A673 (cell line): Measurements from ENCODE around the gene HPCAL1. TPM values are rescaled to one million over a fixed set of nuclear protein-coding genes. Genes with fewer than 3 reads are reported as not detected.

Experiments used
- BruUV-seq: library from RNA; stranded (reverse); fragments of 400-500 nt; replicated peaks from 2 replicates; lab custom pipeline; 2021; lab: Mats Ljungman, UMichigan
- CTCF ChIA-PET: fragments of 300-600 bp; sonication (Branson Sonifier 250); formaldehyde crosslinking; loops from one replicate; lab custom pipeline; 2022; ENCODE audit warnings: antibody characterized with exemption; lab: Charles Lee
- POLR2A ChIA-PET: fragments of 300-600 bp; sonication (Branson Sonifier 250); formaldehyde crosslinking; loops from one replicate; lab custom pipeline; 2022; ENCODE audit warnings: antibody characterized with exemption; ENCODE audit not compliant: low non-redundant PET; lab: Charles Lee
- DNase-seq: peaks from one replicate; pipeline ENCODE4 v3.0.0-alpha.2; 2015; ENCODE audit warnings: low spot score
- H3K27ac ChIP-seq: fragments of 200-600 bp; sonication (generic); 2 replicates; pipeline ENCODE4 v1.5.1; 2016; ENCODE audit warnings: mixed run types, low read depth, mild to moderate bottlenecking, mixed read lengths, antibody characterized with exemption, low read length; ENCODE audit not compliant: poor library complexity, severe bottlenecking
- H3K27me3 ChIP-seq: fragments of 200-600 bp; sonication (generic); replicated peaks from 2 replicates; pipeline ENCODE4 v1.6.1; 2017; ENCODE audit warnings: mixed run types, low read depth, mild to moderate bottlenecking, mixed read lengths, antibody characterized with exemption, low read length; ENCODE audit not compliant: insufficient read depth, poor library complexity
- H3K36me3 ChIP-seq: fragments of 200-600 bp; sonication (generic); 2 replicates; pipeline ENCODE4 v1.6.1; 2016; ENCODE audit warnings: mixed run types, mild to moderate bottlenecking, mixed read lengths, antibody characterized with exemption, low read length; ENCODE audit not compliant: insufficient read depth, poor library complexity, severe bottlenecking
- H3K4me1 ChIP-seq: fragments of 200-600 bp; sonication (generic); 2 replicates; pipeline ENCODE4 v1.6.1; 2017; ENCODE audit warnings: mixed run types, mild to moderate bottlenecking, mixed read lengths, antibody characterized with exemption, low read length; ENCODE audit not compliant: insufficient read depth, poor library complexity, severe bottlenecking
- H3K4me3 ChIP-seq: fragments of 200-600 bp; sonication (generic); 2 replicates; pipeline ENCODE4 v1.5.1; 2016; ENCODE audit warnings: low read depth, mixed run types, mild to moderate bottlenecking, mixed read lengths, low read length; ENCODE audit not compliant: poor library complexity, severe bottlenecking
- H3K9me3 ChIP-seq: fragments of 200-600 bp; sonication (generic); 2 replicates; pipeline ENCODE4 v1.6.1; 2016; ENCODE audit warnings: mixed run types, low read depth, mild to moderate bottlenecking, mixed read lengths, antibody characterized with exemption, low read length; ENCODE audit not compliant: poor library complexity, severe bottlenecking
- EZH2 ChIP-seq: fragments of 200-600 bp; sonication (generic); IDR thresholded peaks from 2 replicates; pipeline ENCODE4 v1.6.1; 2017; ENCODE audit warnings: borderline replicate concordance, low read depth, mild to moderate bottlenecking, mixed read lengths, antibody characterized with exemption, low read length; ENCODE audit not compliant: poor library complexity, severe bottlenecking
- intact Hi-C: fragments of 100-400 bp; cut with micrococcal nuclease; formaldehyde crosslinking; loops from one replicate; pipeline ENCODE4 v1.10.0; 2022; ENCODE audit not compliant: unreplicated experiment
- total RNA-seq: library from RNA; stranded (reverse); gene quantifications from 2 replicates; pipeline ENCODE4 v1.2.3, GENCODE V29; 2021
- TF ChIP-seq, protein P1 (sequence below): fragments of 300-800, 200-600 bp; sonication (generic); conservative IDR thresholded peaks from 2 replicates; pipeline ENCODE4 v1.5.1; 2017; ENCODE audit warnings: low read depth, mild to moderate bottlenecking, antibody characterized with exemption, low read length, moderate library complexity, mixed read lengths

The HPCAL1 gene
- total RNA-seq, 1 experiment from 2014 or later, result 9.7 TPM

DNA sequence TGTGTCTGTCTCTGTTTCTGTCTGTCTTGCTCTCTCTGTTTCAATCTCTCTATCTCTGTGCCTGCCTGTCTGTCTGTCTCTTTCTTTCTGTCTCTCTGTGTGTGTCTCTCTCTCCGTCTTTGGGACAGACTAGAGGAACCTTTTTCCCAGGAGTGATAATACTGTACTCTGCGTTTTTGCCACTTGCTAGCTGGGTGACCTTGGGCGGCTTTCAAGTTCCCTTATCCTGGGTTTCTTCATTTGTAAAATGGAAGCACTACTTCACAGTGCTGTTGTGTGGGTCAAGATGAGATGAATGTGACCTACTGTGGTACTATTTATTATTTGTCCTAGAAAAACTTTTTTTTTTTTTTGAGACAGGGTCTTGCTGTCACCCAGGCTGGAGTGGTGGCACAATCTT is 42.4 kb downstream of the HPCAL1 start:
- H3K27me3 ChIP-seq, result no peaks in the 10 kb centered on the region
- H3K4me3 ChIP-seq, result no peak overlapping the region
- BruUV-seq, result no TSS peak
- ChIA-PET POLR2A (no interaction called here), CTCF (no interaction called here)
- no peaks in the 10 kb centered on the region for H3K4me1 ChIP-seq
- no peaks in the 10 kb centered on the region for H3K9me3 ChIP-seq
- no peak for TF ChIP-seq EZH2
- TF ChIP-seq, protein P1, sequence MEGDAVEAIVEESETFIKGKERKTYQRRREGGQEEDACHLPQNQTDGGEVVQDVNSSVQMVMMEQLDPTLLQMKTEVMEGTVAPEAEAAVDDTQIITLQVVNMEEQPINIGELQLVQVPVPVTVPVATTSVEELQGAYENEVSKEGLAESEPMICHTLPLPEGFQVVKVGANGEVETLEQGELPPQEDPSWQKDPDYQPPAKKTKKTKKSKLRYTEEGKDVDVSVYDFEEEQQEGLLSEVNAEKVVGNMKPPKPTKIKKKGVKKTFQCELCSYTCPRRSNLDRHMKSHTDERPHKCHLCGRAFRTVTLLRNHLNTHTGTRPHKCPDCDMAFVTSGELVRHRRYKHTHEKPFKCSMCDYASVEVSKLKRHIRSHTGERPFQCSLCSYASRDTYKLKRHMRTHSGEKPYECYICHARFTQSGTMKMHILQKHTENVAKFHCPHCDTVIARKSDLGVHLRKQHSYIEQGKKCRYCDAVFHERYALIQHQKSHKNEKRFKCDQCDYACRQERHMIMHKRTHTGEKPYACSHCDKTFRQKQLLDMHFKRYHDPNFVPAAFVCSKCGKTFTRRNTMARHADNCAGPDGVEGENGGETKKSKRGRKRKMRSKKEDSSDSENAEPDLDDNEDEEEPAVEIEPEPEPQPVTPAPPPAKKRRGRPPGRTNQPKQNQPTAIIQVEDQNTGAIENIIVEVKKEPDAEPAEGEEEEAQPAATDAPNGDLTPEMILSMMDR, result no peak
- intact Hi-C loops, result no loop called here
- H3K36me3 ChIP-seq, result no peaks in the 10 kb centered on the region
- DNase-seq, result no peak
- no peak overlapping the region for H3K27ac ChIP-seq

DNA sequence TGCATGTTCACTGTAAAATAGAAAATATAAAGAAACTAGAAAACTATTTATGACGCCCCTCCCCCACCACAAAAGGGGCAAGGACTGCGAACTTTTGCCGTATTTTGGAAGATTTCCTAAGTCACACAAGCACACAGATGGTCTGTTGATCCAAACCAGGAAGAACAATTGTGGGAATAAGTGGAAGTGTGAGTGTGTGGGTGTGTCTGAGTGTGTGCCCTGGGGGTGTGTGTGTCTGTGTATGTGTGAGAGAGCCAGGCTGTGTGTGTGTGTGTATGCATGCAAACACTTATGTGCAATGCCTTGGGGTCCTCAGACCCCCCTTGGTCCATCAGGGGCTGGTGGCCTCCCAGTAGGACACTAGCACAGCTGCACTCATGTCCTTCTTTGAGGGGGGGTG is 43.1 kb downstream of the HPCAL1 start:
- BruUV-seq, result no TSS peak
- ChIA-PET CTCF (no interaction called here), POLR2A (no interaction called here)
- intact Hi-C loops, result no loop called here
- H3K4me3 ChIP-seq, result no peak overlapping the region
- H3K36me3 ChIP-seq, result no peaks in the 10 kb centered on the region
- no peak overlapping the region for H3K27ac ChIP-seq
- TF ChIP-seq, protein P1, result no peak
- no peak for TF ChIP-seq EZH2
- no peak for DNase-seq
- no peaks in the 10 kb centered on the region for H3K27me3 ChIP-seq
- H3K4me1 ChIP-seq, result no peaks in the 10 kb centered on the region
- no peaks in the 10 kb centered on the region for H3K9me3 ChIP-seq

DNA sequence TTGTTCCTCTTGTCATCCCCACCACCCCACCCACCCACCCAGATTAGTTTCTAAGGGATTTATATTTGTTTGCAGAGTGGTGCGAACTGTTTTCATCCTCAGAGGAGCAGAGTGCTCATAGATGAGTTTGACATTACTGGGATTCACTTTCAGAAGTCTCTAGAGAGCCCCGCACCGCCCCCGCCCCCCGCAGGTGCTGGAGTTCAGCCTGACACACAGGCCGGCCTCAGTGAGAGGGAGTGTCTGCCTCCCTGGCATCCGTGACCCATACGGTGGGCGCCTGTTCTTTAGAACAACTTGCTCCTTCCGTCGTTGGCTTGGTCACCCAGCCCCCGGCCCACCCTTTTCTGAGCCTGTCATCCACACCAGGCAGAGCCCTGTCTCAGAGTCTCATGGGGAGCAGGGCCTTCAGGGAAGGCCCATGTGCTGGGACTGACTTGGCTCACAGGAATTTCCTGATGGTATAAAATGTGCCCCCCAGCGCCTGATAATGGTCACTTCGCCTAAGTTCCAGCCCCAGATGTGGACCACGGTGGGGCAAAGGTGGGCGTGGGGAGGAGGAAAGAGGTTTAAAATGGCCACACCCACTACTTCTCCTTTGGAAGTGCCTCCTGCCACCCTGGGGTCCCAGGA is 44.3 kb downstream of the HPCAL1 start:
- POLR2A ChIA-PET, result no interaction called here
- no peaks in the 10 kb centered on the region for H3K27me3 ChIP-seq
- CTCF ChIA-PET, result no interaction called here
- no peak for DNase-seq
- no TSS peak for BruUV-seq
- H3K9me3 ChIP-seq, result no peaks in the 10 kb centered on the region
- H3K36me3 ChIP-seq, result no peaks in the 10 kb centered on the region
- intact Hi-C loops, result no loop called here
- TF ChIP-seq EZH2, result no peak
- TF ChIP-seq, protein P1, result no peak
- H3K4me3 ChIP-seq, result no peak overlapping the region
- no peak overlapping the region for H3K27ac ChIP-seq
- H3K4me1 ChIP-seq, result no peaks in the 10 kb centered on the region
